Endothelial cell of hepatic sinusoid (primary cell): ENCODE results near the gene METTL2A.
"Not testable (repeated sequence)": the region's sequence is repeated elsewhere in the genome, so short reads cannot be mapped to it uniquely, and the experiment has no call there.

Source experiments
- in situ Hi-C: cut with HindIII; loops from 2 replicates; pipeline ENCODE4 v1.10.0; 2017; ENCODE audit warnings: low sequenced_read_pairs

Gene METTL2A

DNA sequence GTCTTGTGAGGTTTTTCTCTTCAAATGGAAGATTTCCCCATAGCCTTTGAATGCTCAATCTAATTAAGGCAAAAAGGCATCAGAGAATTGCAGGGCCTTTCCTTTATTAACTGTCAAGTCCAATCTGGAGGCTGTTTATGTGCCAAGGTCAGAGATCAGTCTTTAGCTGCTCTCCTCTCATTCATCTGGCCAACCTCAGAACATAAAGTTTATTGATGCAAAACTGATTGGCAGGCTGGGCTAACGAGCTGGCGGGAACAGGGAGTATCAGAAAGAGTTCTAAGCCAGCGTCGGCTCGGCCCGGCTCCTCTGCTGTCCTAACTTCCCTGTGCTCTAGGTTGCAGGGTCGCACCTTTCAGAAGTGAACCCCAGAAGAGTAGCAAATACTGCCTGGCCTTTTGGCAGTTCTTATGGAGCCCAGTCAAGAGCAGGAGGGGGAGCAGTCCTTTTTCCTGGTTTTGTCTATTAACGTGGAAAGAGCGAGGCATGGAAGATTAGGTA lies 47.7 kb downstream of the METTL2A start:
- in situ Hi-C loops, result not testable (repeated sequence)

DNA sequence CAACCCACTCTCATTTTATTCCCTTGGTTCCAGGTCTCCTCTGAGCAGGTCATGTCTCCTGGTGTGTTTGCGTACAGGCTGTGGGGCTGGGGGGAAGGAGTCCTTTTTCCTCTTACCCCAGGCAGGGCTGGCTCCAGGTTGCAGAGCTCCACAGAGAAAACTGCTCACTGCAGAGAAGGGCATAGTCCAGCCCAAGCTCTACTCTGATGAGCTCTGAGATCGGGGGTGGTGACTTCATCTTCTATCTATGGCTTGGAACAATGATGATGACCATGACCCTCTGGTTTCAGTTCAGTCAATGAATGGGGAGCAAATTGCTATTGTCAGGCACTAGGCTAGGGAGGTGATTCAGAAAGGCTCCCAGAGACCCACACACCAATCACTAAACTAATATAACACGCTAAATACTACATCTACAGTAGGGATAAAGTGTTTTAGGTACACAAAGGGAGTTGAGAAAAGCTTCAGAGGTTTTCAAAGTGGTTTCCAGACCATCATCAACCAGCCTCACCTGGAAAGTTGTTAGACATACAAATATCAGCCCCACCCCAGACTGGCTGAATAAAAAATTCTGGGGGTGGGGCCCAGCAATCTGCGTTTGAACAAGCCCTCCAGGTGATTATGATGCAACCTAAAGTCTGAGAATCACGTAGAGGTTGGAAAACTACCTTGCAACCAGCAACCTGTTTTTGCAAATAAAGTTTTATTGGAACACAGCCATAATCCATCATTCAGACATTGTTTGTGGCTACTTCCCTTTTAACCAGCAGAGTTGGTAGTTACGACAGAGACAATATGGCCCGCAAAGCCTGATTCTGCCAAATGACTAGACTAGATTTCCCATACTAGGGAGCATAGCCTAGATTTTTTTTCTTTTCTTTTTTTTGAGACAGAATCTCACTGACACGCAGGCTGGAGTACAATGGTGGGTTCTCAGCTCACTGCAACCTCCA lies 49.6 kb downstream of the METTL2A start:
- in situ Hi-C loops, result not testable (repeated sequence)

DNA sequence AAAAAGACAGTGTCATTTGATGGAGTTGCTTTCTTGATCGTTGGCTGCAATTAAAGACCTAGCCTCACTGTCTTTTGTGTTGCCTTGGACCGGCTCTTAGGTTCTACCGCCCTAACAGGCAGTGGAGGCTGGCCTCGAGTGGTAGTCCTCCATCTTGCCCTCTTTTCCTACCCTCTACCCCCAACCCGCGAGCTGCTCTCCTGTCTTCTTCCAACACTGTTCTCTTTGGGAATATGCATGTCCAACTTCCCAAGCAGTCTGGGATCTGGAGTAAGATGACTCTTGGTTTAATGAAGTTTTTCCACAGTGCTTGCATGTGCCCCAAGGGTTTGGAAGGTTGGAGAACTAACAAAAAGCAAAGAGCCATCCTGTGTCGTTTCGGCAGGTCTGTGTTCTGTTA lies 53.4 kb downstream of the METTL2A start:
- in situ Hi-C loops, result not testable (repeated sequence)

GRCh38 chr17:62477718-62478408 lies 54.2 kb downstream of the METTL2A start:
- in situ Hi-C loops, result not testable (repeated sequence)

DNA sequence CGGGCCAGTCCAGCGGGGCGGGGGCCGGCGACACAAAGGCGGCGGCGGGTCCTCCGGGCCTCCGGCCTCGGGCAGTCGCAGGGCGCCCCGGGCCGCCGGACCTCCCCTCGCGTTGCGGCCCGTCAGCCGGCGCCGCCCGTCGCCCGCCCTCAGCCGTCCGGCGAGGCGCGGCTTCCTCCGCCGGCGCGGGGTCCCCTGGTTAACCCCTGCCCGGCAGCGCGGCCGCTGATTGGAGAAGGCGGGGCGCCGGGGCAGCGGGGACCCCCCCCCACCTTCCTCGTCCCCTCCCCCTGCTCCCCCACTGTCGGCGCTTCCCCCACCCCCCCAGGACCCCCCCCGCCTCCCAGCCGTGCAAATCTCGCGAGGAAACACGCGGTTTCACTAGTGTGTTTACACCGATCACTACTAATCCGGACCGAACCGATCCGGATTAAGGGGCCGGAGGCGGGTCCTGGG lies 54.8 kb downstream of the METTL2A start, which contains the start of gene TLK2:
TLK2 (plus strand) TSS at position 402 of the 456 bp plus-strand sequence. CDS start 2,301 bp downstream, outside the sequence.
- in situ Hi-C loops, result no loop called here

GRCh38 chr17:62478880-62479638 lies 55.4 kb downstream of the METTL2A start:
- in situ Hi-C loops, result not testable (repeated sequence)

DNA sequence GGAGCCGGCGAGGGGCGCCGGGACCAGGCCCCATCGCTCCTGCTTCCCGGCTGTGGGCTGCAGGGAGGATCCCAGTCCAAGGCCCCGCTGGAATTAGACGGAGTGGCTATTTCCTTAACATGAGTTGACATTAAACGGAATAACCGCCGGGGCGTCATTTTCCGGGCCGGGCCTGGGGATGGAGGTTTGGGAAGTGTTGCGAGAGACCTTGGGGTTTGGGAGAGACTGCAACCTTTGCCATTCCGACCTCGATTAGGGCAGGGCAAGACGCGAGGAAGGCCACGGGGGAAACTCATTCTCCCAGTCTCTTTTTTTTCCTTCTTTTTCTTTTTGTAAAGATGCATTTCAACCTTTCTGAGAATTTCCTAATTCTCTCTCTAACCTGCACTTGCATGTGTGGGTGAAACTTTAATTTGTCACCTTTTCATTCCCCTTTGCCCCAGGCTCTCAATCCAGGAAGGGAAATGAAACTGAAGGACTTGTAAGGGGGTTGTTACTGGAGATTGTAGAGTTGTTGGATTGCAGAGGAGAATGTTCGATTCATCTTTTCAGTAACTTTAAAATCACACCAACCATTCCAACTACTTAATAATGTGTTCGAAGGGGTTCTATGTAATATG lies 56.1 kb downstream of the METTL2A start:
- in situ Hi-C loops, result not testable (repeated sequence)

DNA sequence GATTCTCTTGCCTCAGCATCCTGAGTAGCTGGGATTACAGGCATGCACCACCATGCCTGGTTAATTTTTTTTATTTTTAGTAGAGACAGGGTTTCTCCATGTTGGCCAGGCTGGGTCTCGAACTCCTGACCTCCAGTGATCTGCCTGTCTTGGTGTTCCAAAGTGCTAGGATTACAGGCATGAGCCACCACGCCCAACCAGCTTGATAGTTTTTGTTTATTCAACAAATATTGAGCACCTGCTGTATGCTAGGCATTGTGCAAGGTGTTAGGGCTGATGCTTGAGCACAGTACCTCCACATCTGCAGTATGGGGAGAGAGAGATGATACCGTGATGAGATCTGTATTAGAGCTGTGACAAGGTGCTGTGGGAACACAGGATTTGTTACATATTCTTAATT lies 58.9 kb downstream of the METTL2A start:
- in situ Hi-C loops, result not testable (repeated sequence)

DNA sequence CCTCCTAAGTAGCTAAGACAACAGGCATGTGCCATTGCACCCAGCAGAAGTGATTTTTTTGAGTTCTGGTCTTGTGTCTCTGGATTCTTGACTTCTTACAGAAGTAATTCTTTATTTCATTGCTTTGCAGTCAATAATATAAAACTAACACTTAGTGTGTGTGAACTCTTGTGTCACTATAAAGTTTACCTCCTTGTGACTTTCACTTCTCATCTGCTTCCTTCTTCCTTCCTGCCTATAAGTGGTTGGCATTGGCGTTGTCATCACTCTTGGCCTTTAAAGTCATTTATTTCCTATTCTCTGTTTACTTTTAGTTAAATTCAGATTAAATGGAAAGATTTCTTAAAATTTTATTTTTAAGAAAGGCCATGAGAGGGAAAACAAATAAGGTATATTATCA lies 67.3 kb downstream of the METTL2A start:
- in situ Hi-C loops, result not testable (repeated sequence)

DNA sequence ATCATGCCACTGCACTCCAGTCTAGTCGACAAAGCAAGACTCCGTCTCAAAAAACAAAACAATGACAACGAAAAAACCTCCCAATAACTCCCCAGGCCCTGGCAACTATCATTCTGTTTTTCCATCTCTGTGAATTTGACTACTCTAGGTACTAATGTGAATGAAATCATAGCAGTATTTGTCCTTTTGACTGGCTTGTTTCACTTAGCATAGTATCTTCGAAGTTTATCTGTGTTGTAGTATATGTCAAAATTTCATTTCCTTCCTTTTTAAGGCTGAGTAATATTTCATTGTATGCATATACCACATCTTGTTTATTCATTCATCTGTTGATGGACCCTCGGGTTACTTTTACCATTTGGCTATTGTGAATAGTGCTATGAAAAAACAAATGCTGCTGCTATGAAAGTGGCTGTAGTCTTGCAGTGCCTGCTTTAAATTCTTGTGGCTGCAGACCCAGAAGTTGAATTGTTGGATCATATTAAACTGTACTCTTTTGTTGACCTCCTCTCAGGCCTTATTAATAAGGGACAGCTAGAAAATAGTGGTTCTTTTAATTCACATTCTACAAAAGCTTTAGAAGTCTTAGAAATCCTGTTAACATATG lies 69.5 kb downstream of the METTL2A start:
- in situ Hi-C loops, result not testable (repeated sequence)

DNA sequence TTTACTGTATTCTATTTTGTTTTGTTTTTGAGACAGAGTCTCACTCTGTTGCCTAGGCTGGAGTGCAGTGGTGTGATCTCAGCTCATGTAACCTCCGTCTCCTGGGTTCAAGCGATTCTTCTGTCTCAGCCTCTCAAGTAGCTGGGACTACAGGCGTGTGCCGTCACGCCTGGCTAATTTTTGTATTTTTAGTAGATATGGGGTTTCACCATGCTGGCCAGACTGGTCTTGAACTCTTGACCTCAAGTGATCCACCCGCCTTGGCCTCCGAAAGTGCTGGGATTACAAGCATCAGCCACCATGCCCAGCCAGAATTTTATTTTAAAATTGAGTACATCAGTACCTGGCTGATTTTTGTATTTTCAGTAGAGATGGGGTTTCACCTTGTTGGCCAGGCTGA lies 70.4 kb downstream of the METTL2A start:
- in situ Hi-C loops, result not testable (repeated sequence)

DNA sequence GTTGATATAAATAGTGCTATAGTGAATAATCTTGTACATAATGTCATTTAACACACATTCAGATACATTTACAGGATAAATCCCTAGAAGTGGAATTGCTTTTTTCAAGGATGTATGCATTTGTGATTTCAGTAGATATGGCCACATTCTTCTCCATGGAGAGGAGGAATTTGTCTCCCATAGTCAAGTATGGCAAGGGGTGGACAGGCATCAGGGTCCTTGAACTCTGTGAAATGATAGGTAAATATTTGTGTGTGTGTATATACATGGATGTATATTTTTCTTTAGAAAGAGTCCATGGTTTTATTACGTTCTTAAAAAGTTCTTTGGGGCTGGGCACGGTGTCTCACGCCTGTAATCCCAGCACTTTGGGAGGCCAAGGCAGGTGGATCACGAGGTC lies 72.6 kb downstream of the METTL2A start:
- in situ Hi-C loops, result not testable (repeated sequence)

DNA sequence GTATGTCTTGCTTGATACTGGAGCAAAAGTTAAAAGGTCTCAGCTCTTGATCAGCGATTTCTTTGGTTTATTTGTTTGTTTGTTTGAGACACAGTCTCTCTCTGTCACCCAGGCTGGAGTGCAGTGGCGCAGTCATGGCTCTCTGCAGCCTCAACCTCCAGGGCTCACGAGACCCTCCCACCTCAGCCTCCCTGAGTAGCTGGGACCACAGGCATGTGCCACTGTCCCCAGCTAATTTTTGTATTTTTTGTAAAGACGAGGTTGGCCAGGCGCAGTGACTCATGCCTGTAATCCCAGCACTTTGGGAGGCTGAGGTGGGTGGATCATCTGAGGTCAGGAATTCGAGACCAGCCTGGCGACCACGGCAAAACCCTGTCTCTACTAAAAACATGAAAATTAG lies 75.1 kb downstream of the METTL2A start:
- in situ Hi-C loops, result not testable (repeated sequence)
